DOHH2 (cell line): Measurements from ENCODE around the gene SLC22A12.

ENCODE experiments used
- EZH2phosphoT487 ChIP-seq: fragments of 200-600 bp; sonication (generic); IDR thresholded peaks from 2 replicates; pipeline ENCODE4 v1.6.1; 2017; ENCODE audit warnings: borderline replicate concordance, mild to moderate bottlenecking, antibody characterized with exemption, low read length, moderate library complexity, mixed read lengths
- TF ChIP-seq, protein P1 (sequence below): fragments of 200-600 bp; sonication (generic); IDR thresholded peaks from one replicate; pipeline ENCODE4 v1.5.1; 2014; ENCODE audit warnings: antibody characterized with exemption, mild to moderate bottlenecking, low read depth, low read length; ENCODE audit not compliant: poor library complexity, severe bottlenecking

DNA sequence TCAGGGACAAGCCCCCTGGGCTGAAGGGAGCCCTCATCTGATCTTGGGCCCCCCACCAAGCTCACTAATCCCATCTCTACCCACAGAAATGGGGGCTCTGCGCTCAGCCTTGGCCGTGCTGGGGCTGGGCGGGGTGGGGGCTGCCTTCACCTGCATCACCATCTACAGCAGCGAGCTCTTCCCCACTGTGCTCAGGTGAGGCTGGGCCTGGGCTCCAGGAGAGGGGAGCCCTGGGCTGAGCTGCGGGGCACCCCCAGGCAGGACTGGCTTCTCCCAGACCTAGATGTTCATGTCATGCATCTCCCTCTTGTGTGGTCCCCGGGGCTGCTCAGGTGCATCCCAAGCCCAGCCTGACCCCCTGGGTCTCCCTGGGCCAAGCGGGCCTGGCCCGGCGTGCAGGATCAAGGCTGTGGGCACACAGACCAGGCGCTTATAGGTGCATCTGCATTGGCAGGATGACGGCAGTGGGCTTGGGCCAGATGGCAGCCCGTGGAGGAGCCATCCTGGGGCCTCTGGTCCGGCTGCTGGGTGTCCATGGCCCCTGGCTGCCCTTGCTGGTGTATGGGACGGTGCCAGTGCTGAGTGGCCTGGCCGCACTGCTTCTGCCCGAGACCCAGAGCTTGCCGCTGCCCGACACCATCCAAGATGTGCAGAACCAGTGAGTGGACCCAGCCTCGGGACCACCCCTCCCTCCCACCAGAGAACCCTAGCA lies 9.4 kb downstream of the SLC22A12 start:
- TF ChIP-seq, protein P1, sequence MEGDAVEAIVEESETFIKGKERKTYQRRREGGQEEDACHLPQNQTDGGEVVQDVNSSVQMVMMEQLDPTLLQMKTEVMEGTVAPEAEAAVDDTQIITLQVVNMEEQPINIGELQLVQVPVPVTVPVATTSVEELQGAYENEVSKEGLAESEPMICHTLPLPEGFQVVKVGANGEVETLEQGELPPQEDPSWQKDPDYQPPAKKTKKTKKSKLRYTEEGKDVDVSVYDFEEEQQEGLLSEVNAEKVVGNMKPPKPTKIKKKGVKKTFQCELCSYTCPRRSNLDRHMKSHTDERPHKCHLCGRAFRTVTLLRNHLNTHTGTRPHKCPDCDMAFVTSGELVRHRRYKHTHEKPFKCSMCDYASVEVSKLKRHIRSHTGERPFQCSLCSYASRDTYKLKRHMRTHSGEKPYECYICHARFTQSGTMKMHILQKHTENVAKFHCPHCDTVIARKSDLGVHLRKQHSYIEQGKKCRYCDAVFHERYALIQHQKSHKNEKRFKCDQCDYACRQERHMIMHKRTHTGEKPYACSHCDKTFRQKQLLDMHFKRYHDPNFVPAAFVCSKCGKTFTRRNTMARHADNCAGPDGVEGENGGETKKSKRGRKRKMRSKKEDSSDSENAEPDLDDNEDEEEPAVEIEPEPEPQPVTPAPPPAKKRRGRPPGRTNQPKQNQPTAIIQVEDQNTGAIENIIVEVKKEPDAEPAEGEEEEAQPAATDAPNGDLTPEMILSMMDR: no peak
- TF ChIP-seq EZH2phosphoT487: no peak
